HG03095 (cell line): ENCODE measurements around the gene ADAMTS3.

Experiments
- ATAC-seq: cut with Tn5 transposase; IDR thresholded peaks from one replicate; pipeline ENCODE4 v1.9.1; 2021; ENCODE audit warnings: moderate library complexity; ENCODE audit not compliant: unreplicated experiment

Gene ADAMTS3

DNA sequence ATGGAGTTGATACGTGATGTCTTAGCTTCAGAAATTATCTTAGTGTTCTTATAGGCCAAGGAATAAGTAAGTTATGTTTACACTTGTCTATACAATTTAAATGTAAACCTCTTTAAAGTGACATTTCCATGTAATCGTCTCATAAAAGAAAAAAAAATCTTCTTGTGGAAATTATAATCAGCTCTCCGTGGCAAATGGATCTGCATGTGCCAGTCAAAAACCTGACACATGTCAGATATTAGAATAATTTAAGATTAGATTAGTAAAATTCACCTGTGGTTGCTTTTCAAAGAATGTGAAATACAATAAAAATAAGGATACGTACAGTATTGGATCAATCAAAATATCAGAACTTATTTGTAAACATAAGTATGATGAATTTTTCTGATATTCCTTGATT is 263.9 kb downstream of the ADAMTS3 start:
- no peak for ATAC-seq

DNA sequence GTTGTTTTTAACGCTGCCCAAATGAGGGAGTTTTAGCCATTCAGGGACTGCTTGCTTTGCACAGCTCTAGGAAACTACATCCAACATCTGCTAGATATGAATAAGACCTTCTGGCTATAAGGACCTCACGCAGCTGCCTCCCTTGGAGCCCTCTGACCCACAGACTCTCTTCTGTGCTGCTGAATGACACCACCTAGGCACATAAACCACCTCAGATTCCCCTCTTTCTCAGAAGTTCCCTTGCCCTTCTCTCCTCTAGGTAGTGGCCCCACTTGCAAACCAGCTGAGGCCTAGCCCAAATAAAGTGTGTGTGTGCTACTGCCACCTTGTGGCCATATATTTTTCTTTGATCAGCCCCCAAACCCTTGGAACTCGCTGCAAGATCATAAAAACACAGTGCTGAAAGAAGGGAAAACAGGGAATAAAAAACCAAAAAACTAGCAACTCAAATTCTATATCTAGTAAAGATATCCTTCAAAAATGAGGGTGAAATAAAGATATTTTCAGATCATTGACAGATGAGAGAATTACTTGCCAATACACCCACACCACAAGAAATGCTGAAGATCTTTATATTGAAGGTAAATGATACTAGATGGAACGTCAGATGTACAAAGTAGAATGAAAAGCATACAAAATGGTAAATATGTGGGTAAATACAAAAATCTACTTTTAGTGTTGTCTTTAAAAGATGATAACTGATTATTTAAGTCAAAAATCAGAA is 265.9 kb downstream of the ADAMTS3 start:
- peak; percentile 92 for ATAC-seq

DNA sequence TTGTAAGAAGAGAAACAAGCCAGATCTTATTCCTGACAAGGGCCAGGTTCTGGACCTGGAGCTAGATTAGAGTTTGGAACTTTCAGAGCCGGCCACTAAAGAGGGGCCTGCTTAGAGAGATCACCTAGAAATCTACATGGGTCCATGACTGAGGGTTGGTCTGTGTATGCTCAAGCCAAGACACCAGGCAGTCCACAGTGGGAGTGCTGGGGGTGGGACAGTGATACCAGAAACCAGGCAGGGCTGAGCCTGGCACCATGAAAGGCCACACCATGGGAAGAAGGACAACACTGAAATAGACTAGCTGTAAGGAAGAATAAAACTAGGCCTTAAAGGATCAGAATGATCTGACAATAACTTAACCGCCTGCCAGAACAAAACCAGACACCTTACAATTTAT is 267.3 kb downstream of the ADAMTS3 start:
- ATAC-seq = no peak

- ATAC-seq = no peak
Observed at GRCh38 chr4:72300126-72300525, 268.9 kb downstream of the ADAMTS3 start.

GRCh38 chr4:72295966-72296557 is 273.0 kb downstream of the ADAMTS3 start:
- ATAC-seq = peak; percentile 83

DNA sequence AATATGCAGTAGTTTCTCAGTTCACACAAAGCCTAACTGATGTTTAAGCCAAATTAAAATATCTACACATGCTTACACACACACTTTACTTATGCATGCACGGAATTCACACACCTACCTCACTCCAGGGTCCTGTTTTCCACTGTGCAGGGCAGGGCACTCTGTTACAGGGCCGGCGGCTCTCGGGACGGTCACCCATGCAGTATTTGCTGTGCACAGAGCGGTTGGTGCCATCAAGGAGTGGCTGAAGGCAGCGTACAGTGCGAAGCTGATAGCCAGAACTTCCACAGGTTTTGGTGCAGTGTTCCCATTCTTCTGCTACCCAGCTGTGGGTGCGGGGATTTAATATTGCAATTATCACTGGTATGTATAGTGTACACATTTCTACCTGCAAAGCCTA is 278.3 kb downstream of the ADAMTS3 start:
- no peak for ATAC-seq

GRCh38 chr4:72286910-72287309 is 282.1 kb downstream of the ADAMTS3 start:
- ATAC-seq = no peak

DNA sequence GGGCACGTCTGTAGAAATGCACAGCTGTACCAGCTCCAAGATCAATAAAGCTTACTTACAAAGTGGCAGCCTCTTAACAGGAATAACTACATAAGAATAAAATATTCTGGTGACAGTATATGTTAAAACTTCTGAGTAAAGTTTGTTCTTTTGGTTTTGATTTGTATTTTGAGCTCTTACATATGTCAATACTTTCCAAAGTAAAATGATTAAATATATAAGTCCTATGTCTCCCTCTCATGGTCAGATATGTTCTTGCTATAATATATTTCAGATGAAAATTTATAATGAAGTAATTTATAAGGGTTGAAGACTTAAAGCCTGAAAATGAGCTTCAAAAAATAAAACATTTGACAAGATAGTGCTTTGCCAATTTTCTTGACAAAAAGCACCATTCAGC is 282.8 kb downstream of the ADAMTS3 start:
- no peak for ATAC-seq

DNA sequence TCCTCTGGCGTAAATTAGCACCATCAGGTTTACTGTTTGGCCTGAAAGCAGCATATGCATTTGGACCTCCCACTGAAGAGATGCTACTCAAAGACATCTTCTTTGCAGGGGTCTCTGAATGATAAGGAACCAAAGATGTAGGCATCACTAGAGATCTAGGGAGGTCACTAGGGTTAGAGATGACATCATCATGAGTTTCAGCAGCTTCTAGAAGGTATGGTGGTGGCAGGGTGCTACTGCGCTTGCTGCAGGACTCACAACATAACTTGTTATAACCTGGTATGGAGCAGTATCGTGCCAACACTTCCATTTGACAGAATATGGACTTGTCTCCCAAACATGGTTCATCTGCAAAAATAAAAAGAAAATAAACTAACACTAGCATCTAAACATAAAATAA is 285.7 kb downstream of the ADAMTS3 start:
- ATAC-seq = no peak

GRCh38 chr4:72280252-72280651 is 288.8 kb downstream of the ADAMTS3 start:
- peak; percentile 47 for ATAC-seq

- no peak for ATAC-seq
Observed at GRCh38 chr4:72275381-72275780, 293.6 kb downstream of the ADAMTS3 start.

DNA sequence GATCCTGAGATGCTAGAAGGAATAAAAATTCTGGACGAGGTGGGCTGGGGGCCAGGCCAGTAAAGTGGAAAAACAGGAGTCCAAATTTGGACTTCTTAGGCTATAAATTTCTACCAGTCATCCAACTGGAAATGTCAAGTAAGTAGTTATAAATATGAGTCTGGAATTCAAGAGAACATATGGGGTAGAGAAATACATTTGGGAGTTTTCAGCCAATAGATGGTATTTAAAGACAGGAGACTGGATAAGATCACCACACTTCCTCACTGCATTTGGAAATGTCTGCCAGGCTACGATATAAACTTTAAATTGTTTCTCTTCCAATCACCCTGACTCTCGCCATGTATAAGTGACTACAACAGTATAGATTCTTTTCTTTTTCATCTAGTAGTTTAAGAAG is 294.8 kb downstream of the ADAMTS3 start:
- ATAC-seq = no peak

- ATAC-seq = no peak
Observed at GRCh38 chr4:72255269-72255668, 313.8 kb downstream of the ADAMTS3 start.

GRCh38 chr4:72243641-72244040 is 325.4 kb downstream of the ADAMTS3 start:
- no peak for ATAC-seq

DNA sequence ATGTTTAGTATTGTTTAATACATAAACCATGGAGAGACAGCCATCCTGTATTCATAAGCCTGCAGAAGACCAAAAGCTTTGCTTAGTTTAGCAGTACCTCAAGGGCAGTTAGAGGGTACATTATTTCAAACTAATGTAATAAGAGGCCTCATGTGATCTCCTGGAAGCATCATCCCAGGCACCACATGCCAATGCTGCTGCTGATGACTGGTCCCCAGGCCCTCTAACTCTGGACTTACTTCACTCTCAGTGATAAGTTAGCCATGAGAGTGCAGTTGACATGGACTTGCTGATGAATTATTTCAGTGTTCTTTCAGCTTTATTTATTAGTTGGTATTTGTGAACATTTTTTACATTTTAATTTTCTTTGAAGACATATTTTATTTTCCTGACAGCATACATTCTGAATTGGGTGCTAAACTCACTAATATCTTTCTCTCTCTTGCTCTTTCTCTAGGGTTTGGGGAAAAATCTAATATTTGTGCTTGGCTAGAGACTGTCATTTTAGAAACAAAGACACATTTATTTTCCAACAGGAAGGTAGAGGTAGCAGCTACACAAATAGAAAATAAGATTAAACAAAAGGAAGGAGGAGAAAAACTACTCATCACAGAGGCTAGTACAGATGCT is 329.4 kb downstream of the ADAMTS3 start:
- no peak for ATAC-seq
